NCI-H82 (cell line): ENCODE results near the gene PRUNE2.

Source experiments
- DNase-seq: peaks from one replicate; lab custom pipeline; 2025; lab: John Stamatoyannopoulos, UW

Gene PRUNE2

DNA sequence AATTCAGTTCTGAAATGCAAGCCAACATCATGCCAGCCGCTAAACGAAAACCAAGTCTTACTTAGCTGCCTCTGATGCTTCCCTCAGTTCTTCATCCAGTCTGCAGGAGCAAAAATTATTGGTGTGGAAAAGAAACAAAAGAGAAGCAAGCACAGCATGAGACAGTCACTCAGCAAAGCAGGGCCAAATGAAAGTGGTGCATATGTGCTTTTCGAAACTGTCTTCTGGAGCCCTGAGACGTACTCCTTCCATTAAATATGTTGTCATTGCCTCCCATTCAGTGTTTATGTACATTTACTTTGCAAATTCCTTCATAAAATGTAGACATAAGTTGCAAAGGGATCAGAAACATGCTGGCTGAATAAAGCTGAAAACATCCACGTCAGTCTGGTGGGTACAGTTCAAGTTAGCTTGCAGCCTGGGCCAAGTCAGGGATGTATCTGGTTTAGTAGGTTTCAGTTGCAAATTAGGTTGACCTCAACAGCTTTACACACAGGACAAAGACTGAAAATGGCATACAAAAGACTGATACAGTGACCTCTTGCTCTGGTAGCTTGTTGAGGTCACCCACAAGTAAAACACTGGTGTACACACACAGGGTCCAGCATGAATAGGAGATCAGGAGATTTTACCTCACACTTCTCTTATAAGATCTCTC is 281.4 kb downstream of the PRUNE2 start:
- DNase-seq, result no peak

DNA sequence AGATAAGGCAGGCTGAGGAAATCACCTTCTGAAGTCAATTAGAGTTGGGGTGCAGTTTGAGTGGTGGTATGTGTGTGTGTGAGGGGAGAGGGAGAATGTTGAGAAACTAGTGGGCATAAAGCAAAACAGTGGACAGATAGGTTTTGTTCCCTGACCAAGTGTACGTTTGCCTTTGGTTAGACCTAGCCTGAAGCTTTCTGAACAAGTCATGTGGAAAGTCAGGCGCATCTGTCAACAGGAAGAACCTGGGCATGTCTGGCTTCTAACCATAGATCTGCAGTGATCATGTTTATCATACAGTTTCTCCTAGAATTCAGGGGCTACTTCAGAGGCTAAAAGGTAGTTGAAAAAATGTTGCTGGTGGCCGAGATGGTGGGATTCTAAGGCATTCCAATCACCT is 284.9 kb downstream of the PRUNE2 start:
- DNase-seq, result no peak

DNA sequence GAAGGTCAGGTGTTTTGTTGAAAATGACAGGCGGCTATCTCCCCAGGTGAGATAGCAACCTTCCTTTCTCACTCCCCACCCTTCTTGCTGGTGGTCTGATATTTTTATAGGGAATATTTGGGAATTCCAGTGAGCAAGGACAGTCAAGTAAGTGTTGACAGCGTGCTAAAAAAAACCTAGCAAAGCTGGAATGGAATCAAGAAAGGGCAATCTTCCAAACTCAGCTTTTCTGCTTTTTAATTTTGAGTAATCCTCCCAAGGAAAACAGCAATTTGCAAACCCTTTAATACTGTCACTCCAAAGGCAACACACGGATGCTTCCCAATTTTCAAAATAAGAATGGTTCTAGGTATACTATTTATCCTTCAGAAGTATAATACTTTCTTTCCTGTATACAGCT is 285.3 kb downstream of the PRUNE2 start:
- no peak for DNase-seq

DNA sequence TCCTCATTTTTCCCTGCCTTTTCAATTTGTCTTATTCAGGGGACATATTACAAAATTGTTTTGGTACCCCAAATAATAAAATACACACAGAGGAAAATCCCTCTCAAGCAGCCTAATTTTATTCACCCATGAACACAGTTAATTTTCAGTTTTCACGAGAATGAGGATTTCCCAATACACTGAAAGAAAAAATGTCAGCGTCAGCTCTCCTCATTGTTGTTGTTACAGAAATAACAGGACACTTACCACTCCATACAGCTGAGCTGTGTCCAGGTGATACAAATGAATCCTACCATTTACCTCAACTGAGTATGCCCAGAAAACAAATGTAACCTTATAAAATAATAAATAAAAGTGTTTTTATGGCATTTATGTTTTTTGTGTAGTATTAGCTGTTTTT is 286.3 kb downstream of the PRUNE2 start:
- no peak for DNase-seq

DNA sequence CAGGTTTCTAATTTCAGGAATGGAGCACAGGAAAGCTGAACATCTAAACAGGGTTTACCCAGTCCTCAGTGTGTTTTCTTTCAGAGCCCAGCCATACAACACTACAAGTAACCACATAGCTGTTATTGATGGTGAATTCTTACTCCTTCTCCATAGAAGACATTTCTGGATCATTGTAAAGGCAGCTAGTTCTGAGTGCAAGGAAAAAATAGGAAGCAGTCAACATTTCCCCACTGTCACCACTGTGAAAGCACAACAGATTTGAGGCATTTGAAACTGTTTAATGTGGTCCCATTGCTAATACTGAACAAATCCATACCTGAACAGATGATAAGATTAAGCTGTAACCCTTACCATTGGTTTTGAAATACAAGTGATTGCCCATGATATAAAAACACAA is 286.7 kb downstream of the PRUNE2 start:
- no peak for DNase-seq

DNA sequence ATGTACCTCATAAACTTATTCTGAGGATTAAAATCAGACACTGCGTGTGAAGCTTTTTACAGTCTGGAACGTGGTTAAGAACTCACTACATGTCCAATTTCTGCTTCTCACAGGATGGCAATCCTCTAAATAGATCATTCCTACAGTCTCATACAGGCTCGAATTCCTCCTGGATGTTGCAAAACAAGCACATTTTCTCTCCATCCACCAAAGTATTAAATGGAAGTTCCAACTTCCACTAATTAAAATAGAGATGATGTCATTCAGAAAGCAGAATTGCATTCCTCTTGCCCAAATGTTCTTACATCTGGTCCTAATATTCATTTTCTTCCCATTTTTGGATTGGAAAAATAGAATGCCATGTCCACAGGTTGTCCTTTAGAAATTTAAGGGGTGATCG is 287.2 kb downstream of the PRUNE2 start:
- DNase-seq, result no peak

DNA sequence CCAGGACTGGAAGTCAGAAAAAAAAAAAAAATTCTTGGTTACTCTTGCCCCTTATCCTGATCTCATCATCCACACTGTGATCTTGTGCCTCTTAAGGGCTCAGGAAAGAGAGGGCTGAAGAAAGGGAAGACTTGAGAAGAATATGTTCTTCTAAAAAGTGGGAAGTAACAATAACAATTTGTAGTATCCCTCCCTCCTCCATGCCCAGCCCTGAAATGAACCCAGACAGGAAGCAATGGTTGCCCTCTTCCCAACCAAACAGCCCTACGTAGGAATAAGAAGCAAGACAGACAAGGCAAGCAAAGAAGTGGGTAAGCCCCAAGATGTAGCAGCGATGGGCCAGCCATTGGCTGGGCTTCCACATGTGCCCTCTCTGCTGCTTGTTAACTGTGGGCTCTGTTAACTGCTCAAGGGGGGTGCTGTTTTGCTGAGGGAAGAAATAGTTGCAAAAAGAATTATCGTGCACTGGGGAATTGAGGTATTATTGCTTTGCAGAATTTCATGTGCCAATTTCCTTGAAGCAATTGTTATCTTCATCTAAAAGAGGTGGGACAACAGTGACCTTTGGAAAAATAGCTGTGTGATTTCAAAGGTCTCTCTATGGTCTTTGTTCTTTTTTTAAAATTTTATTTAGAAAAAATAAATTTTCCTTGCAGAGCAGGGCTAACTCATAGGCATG is 288.3 kb downstream of the PRUNE2 start:
- no peak for DNase-seq

DNA sequence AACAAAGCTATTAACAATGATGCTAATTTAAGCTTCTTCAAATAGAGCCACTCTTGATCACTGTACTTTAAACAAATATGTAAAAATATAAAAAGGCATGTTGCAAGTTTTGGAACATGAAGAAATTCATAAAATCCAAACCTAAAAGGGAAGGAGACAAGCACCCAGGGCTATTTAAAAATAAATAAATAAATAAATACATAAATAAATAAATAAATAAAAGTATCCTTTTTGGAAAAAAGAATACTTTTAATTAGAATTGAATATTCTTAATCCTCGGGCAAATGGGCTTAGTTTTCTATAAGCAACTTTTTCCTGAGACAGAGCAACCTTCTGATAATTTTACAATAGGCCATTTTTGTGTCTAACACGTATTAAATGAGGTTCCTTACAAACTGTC is 289.1 kb downstream of the PRUNE2 start:
- no peak for DNase-seq

DNA sequence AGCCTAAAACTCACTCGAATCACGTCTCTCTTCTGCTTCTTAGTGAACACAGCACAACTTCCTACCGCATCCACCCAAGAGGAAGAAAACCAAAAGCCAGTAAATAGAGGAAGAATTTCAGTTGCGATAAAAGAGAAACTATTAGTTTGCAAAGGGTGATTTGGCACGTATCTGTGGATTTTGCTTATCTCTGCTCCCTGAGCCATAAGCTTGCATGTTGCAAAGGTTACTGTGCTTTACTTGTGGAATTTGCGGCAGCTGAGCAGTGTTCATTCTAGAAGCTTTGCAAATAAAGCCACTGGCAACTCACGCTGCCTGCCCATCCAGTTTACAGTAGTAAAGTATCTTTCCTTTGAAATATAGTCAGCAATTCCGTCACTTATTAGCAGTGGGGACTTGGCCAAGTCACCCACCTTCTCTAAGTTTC is 290.7 kb downstream of the PRUNE2 start:
- no peak for DNase-seq

DNA sequence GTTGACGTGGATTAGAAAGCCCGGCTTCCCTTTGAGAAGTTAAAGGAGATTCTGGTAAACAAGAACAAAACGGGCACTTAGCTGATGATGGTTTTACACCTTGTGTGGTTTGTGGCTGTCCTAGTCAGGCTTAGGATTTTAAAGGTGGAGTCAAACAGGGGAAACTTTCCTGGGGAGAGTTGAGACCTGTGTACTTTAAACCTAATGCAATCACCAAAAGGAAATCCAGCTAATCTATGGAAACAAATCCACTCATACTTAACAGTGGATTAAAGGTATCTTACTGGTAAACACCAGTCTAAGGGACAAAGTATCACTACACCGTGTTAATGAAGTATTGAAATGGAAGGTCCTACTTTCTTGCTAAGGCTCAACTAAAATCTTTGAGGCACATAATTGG is 291.9 kb downstream of the PRUNE2 start:
- peak; percentile 68 for DNase-seq

DNA sequence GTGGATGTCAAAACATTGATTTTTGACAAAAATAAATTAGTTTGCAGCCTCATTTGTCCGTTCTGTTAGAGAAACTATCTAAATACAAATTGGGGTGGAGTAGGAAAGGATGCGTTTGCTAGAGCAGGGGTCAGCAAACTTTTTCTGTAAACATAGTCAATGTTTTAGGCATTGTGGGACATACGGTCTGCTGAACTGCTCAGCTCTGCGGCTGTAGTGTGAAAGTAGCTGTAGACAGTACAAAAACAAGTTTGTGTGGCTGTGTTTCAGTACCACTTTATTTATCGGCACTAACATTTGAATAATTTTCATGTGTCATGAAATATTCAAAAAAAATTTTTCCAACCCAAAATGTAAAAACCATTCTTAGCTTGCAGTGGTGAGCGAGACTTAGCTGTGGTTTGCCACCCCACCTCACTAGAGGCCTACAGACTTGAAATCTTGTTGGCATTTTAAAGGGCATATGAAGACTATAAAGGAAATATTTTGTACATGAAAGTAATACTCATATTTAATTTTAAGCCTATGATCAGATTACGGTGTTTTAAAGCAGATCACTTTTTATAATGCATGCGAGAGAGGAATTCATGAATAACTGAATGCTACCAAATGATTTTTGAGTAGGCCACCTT is 292.6 kb downstream of the PRUNE2 start:
- no peak for DNase-seq

DNA sequence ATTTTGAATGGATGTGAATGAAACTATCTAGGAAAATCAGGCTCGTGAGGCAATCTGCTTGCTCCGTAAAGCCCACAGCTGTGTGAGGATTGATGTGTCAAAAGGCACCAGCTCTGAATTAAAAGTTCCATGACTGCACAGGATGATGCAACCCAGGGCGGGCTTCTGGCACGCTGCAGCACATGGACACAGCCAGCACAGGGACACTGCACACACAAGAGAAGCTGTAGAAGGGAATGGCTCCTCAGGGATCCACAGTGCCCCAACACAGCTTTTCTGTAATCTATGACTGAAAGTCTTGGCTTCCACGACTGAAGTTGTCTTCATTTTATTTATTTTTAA is 295.9 kb downstream of the PRUNE2 start:
- DNase-seq, result no peak

DNA sequence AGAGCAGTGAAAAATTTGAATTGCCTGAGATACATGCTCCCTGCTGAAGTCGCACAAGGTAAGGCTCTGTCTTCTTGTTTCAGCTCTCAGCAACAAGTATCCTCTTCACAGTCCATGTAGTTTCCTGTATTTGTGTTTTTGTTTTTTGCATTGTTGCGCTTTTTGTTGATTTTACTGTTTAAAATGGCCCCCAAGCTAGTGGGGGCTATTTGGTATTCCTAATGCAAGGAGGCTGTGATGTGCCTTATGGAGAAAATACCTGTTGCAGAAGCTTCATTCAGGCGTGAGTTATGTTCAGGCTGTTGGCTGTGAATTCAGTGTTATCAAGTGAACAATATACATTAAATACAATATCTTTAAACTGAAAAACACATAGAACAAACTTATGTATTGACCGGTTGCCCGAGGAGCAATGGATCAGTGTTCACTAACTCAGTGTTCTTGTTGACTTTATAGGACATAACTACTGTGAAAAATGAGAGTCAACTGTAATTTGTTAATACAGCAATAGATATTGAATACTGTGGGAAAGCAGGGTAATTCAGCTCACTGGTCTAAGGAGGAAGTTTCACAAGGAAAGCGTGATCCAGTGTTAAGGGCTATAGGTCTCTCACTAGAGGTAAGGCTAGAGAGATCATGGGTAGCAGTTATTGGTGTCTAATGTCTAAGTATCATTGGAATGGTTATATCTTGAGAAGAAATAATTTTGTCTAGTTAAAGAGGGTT is 296.5 kb downstream of the PRUNE2 start:
- no peak for DNase-seq

DNA sequence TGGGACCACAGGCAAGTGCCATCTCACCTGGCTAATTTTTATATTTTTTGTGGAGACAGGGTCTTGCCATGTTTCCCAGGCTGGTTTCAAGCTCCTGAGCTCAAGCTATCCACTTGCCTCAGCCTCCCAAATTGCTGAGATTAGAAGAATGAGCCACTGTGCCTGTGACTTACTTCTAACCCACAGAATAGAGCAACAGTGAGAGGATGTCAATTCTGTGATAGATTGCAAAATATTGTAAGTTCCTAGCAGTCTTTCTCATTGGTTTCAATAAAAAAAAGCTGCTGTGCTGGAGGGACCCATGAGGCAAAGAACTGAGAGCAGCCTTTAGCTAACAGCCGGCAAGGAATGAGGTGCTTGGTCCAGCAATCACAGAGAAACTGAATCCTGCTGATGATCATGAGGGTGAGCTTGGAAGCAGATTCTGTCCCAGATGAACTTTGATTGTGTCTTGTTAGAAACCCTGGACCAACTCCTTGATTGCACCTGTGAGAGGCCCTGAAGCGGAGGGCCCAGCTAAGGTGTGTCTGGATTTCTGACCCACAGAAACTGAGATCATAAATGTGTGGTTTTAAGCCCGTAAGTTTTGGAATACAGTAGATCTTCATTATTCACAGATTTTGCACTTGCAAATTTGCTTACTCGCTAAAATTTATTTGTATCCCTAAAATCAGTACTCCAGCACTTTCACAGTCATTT is 297.2 kb downstream of the PRUNE2 start:
- no peak for DNase-seq

DNA sequence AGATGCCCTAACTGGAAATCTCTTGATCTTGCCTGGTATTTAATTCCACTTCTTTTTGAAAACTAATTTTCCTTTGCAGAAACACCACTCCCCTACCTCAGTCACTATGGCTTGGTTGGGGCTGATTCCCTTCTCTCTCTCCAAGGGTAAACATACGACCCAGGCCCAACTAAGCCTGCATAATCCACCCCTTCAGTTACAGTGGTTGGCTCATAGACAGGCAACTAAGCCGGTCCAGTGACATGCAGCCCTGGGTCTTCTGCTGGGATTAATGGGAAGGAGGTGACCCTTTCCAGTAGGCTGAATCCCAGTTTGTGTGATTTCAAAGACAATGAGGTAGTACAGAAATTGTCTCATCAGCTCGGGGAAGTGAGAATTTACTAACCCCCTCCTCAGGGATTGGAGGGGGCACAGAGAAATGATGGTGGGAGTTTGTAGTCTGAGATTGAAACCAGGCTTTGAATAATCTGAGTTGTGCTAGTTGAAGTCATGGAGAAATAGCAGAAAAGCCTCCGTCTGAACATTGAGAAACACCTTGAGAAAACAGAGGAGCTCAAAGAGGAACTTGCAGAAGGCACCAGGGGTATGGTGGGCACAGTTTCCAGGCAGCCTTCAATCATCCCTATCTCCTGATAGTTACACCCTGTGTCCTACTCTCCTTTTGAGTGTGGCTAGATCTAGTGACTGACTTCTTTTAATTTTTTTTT is 298.0 kb downstream of the PRUNE2 start:
- DNase-seq, result no peak

DNA sequence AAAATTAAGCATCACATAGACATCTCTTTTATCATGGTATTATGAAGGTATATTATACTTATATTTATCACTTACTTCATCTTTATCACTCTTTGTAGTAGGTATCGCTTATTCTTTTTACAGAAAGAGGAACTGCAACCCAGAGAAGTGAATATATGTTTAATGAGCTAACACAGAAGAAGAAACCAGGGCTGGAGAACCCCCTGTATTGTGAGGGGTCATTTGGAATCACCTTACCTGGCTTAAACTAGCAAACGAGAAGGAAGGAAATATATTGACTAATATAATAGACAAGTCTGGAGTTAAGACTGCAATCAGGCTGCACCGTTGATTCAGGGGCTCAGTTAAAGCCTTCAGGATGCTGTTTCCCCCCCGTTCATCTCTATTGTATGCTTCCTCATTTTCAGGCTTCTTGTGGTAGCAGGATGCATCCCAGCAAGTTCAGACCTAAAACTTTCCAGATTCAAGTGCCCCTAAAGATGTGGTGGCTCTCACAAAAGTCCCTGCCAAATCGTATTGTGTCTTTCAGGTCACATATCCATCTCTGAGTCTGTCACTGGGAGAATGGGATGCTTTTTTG is 300.5 kb downstream of the PRUNE2 start:
- DNase-seq, result no peak

DNA sequence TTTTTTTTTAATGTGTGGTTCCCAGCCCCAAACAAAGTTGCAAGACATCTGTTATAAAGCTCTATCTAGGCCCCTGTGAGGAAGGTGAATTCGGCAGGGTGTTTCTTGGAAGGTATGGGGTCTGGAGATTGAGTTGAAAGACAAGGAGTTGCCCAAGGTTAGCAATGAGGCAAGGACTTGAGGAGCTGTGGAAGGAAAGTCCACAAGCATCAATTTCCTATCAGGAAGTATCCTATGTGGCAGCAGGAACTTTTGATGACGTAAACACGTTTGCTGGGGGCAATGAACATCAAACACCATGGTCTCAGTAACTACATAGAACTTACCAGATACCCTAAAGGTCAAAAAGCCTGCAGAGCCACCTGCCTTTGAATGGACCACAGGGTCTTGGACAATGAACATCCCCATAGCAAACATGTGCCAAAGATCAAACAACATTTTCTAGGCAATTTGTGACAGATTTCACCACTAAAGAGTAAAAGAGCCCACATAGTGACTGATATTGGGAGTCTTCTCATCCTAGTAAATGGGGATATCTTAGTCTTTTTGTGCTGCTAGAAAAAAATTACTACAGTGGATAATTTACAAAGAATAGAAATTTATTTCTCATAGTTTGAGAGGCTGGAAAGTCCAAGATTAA is 301.9 kb downstream of the PRUNE2 start:
- DNase-seq, result no peak

DNA sequence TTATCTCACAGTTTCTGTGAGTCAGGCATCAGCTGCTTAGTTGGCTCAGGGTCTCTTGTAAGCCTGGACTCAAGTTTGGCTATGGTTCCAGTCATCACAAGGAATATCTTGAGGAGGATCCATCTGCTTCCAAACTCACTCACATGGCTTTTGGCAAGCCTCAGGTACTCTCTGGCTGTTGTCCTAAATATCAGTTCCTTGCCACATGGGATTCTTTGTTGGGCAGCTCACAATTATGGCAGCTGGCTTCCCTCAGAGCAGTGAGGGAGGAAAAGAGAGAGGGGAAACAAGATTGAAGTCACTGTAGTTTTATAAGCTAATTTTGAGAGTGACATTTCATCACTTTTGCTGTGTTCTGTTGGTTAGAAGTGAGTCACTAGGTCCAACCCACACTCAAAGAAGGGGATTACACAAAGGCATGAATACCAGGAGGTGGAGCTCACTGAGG is 302.4 kb downstream of the PRUNE2 start:
- no peak for DNase-seq

DNA sequence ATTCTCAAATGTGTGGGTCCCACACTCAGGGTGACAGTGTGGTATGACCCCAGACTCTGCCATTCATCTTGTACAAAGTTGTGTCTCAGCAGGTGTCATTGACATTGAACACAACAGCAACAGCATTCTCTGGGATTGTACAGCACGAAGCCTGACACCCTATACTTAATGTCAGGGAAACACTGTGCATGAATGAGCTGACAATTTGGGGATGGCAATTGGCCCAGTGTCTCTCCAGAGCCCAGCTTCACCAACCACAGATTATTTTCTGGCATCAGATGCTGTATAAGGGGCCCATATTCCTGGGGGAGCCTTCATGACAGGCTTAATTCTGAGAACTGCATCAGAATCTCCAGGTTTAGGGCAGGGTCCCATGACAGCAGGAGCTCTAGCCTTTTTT is 303.7 kb downstream of the PRUNE2 start:
- no peak for DNase-seq

DNA sequence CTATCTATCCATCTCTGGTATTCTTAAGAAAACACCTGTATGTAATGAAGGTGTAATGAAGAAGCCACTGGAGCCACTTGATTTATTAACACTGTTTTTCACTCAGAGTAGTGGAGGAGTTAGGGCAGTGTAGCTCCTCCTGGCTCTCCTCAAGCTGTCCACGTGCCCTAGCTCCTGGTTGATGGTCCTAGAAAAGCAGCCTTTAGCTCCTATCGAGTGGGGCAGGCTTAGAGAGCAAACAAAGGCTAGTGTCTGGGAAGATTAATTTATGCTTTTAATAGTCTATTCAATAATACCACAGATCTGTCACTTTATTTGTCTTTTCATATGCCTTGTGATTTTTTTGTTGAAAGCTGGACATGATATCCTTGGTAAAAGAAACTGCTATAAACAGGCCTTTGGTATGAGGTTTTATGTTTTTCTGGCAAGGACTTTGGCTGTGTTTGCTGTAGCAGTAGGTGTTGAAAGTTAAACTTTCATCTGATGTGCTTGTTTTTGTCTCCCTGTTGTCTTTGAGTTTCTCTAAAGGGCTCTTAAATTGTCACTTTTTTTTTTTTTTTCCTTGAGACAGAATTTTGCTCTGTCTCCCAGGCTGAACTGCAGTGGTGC is 305.8 kb downstream of the PRUNE2 start:
- no peak for DNase-seq
